Neural progenitor cell (in vitro differentiated cells): Measurements from ENCODE around the gene WDR31.

Source experiments
- EZH2 ChIP-seq: fragments of 200-600 bp; sonication (generic); IDR thresholded peaks from 2 replicates; pipeline ENCODE4 v1.6.1; 2017; ENCODE audit warnings: antibody characterized with exemption, mild to moderate bottlenecking, moderate library complexity
- EZH2phosphoT487 ChIP-seq: fragments of 200-600 bp; sonication (generic); IDR thresholded peaks from 2 replicates; pipeline ENCODE4 v1.6.1; 2017; ENCODE audit warnings: antibody characterized with exemption
- TF ChIP-seq, protein P1 (sequence below): fragments of 200-600 bp; sonication (generic); IDR thresholded peaks from 2 replicates; pipeline ENCODE4 v1.5.1; 2017; ENCODE audit warnings: antibody characterized with exemption, mild to moderate bottlenecking

- TF ChIP-seq, protein P1, sequence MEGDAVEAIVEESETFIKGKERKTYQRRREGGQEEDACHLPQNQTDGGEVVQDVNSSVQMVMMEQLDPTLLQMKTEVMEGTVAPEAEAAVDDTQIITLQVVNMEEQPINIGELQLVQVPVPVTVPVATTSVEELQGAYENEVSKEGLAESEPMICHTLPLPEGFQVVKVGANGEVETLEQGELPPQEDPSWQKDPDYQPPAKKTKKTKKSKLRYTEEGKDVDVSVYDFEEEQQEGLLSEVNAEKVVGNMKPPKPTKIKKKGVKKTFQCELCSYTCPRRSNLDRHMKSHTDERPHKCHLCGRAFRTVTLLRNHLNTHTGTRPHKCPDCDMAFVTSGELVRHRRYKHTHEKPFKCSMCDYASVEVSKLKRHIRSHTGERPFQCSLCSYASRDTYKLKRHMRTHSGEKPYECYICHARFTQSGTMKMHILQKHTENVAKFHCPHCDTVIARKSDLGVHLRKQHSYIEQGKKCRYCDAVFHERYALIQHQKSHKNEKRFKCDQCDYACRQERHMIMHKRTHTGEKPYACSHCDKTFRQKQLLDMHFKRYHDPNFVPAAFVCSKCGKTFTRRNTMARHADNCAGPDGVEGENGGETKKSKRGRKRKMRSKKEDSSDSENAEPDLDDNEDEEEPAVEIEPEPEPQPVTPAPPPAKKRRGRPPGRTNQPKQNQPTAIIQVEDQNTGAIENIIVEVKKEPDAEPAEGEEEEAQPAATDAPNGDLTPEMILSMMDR, result no peak
- TF ChIP-seq EZH2 (no peak), EZH2phosphoT487 (no peak)
Measured at GRCh38 chr9:113386571-113387393, 46.7 kb upstream of the WDR31 start.
